Astrocyte (in vitro differentiated cells and primary cell): ENCODE measurements around the gene GJB5. TPM values are rescaled to one million over a fixed set of nuclear protein-coding genes. Genes with fewer than 3 reads are reported as not detected.
"Not testable (repeated sequence)": the region's sequence is repeated elsewhere in the genome, so short reads cannot be mapped to it uniquely, and the experiment has no call there.

Source experiments
- DNase-seq: peaks from one replicate; pipeline ENCODE4 v3.0.0-alpha.2; 2010; ENCODE audit warnings: low read depth
- FAIRE-seq: peaks from 2 replicates; lab custom pipeline; 2011; peaks lifted over from hg19 to GRCh38; lab: Jason Lieb, UNC
- H2AFZ ChIP-seq: 2 replicates; pipeline ENCODE4 v1.6.0; 2012; ENCODE audit warnings: low read depth, low read length, inconsistent platforms
- H3K27ac ChIP-seq: 2 replicates; pipeline ENCODE4 v1.5.1; 2011; ENCODE audit warnings: low read depth, low read length, inconsistent platforms
- H3K27me3 ChIP-seq: 2 replicates; pipeline ENCODE4 v1.6.0; 2011; ENCODE audit warnings: low read length, inconsistent platforms; ENCODE audit not compliant: insufficient read depth
- H3K36me3 ChIP-seq: 2 replicates; pipeline ENCODE4 v1.5.1; 2011; ENCODE audit warnings: low read length, inconsistent platforms; ENCODE audit not compliant: insufficient read depth
- H3K4me1 ChIP-seq: 2 replicates; pipeline ENCODE4 v1.5.1; 2011; ENCODE audit warnings: low read length, inconsistent platforms; ENCODE audit not compliant: insufficient read depth
- H3K4me2 ChIP-seq: 2 replicates; pipeline ENCODE4 v1.6.0; 2012; ENCODE audit warnings: low read length, inconsistent platforms
- H3K4me3 ChIP-seq: 2 replicates; pipeline ENCODE4 v1.5.1; 2011; ENCODE audit warnings: low read depth, mild to moderate bottlenecking, low read length, inconsistent platforms; ENCODE audit not compliant: insufficient read depth
- H3K79me2 ChIP-seq: 2 replicates; pipeline ENCODE4 v1.6.0; 2012; ENCODE audit warnings: mild to moderate bottlenecking, low read length, inconsistent platforms; ENCODE audit not compliant: insufficient read depth
- H3K9ac ChIP-seq: 2 replicates; pipeline ENCODE4 v1.6.0; 2012; ENCODE audit warnings: mild to moderate bottlenecking, low read length, inconsistent platforms
- H3K9me3 ChIP-seq: 2 replicates; pipeline ENCODE4 v1.5.1; 2012; ENCODE audit warnings: low read depth, mild to moderate bottlenecking, low read length, inconsistent platforms; ENCODE audit not compliant: insufficient read depth
- H4K20me1 ChIP-seq: 2 replicates; pipeline ENCODE4 v1.6.0; 2012; ENCODE audit warnings: low read length, inconsistent platforms; ENCODE audit not compliant: insufficient read depth
- H3K27ac Mint-ChIP-seq: one replicate; pipeline ENCODE4 v1.8.0; 2021; ENCODE audit warnings: mild to moderate bottlenecking, mixed read lengths; ENCODE audit not compliant: unreplicated experiment
- H3K27me3 Mint-ChIP-seq: one replicate; pipeline ENCODE4 v1.8.0; 2021; ENCODE audit warnings: low read depth, mixed read lengths; ENCODE audit not compliant: unreplicated experiment
- H3K36me3 Mint-ChIP-seq: one replicate; pipeline ENCODE4 v1.8.0; 2021; ENCODE audit warnings: low read depth, mixed read lengths; ENCODE audit not compliant: unreplicated experiment
- H3K4me1 Mint-ChIP-seq: one replicate; pipeline ENCODE4 v1.8.0; 2021; ENCODE audit warnings: low read depth, mixed read lengths; ENCODE audit not compliant: unreplicated experiment
- H3K4me3 Mint-ChIP-seq: one replicate; pipeline ENCODE4 v1.8.0; 2021; ENCODE audit warnings: mild to moderate bottlenecking, moderate library complexity, mixed read lengths; ENCODE audit not compliant: unreplicated experiment
- H3K9me3 Mint-ChIP-seq: one replicate; pipeline ENCODE4 v1.8.0; 2021; ENCODE audit warnings: mild to moderate bottlenecking, mixed read lengths; ENCODE audit not compliant: unreplicated experiment
- CTCF ChIP-seq: IDR thresholded peaks from 2 replicates; pipeline ENCODE4 v1.5.1; 2011; ENCODE audit warnings: low read depth, mild to moderate bottlenecking, inconsistent platforms, low read length, moderate library complexity; ENCODE audit not compliant: insufficient read depth
- EZH2 ChIP-seq: IDR thresholded peaks from 2 replicates; pipeline ENCODE4 v1.6.1; 2012; ENCODE audit warnings: mild to moderate bottlenecking, low read length, inconsistent platforms; ENCODE audit not compliant: insufficient read depth
- total RNA-seq: library from RNA; stranded (reverse); gene quantifications from 2 replicates; pipeline ENCODE4 v1.2.1, GENCODE V29; 2021

Gene GJB5
- total RNA-seq, 1 donor from 2014 or later: not detected

- Mint-ChIP-seq H3K27ac (no peak overlapping the region), H3K4me3 (no peak overlapping the region), H3K27me3 (peaks cover 48% of the 10 kb centered on the region), H3K4me1 (no peaks in the 10 kb centered on the region), H3K36me3 (no peaks in the 10 kb centered on the region), H3K9me3 (peaks cover 3% of the 10 kb centered on the region)
- no peaks in the 10 kb centered on the region for H3K27me3 ChIP-seq
- H3K79me2 ChIP-seq: no peaks in the 10 kb centered on the region
- FAIRE-seq (no peak), DNase-seq (no peak)
- no peak overlapping the region for H3K4me2 ChIP-seq
- H3K9me3 ChIP-seq: no peaks in the 10 kb centered on the region
- H3K36me3 ChIP-seq: no peaks in the 10 kb centered on the region
- TF ChIP-seq EZH2: no peak
- no peak overlapping the region for H2AFZ ChIP-seq
- no peak overlapping the region for H3K4me3 ChIP-seq
- no peak overlapping the region for H3K27ac ChIP-seq
- H4K20me1 ChIP-seq: no peaks in the 10 kb centered on the region
- H3K4me1 ChIP-seq: no peaks in the 10 kb centered on the region
- H3K9ac ChIP-seq: no peak overlapping the region
Observed at GRCh38 chr1:34726861-34727260, 28.0 kb upstream of the GJB5 start.

GRCh38 chr1:34730485-34730884 is 24.4 kb upstream of the GJB5 start:
- no peak overlapping the region for H3K27ac Mint-ChIP-seq
- H3K4me3 Mint-ChIP-seq: no peak overlapping the region
- no peaks in the 10 kb centered on the region for H3K36me3 Mint-ChIP-seq
- no peaks in the 10 kb centered on the region for H3K9me3 ChIP-seq
- DNase-seq: no peak
- H3K4me3 ChIP-seq: no peak overlapping the region
- no peaks in the 10 kb centered on the region for H4K20me1 ChIP-seq
- H3K4me2 ChIP-seq: no peak overlapping the region
- FAIRE-seq: no peak
- H3K36me3 ChIP-seq: no peaks in the 10 kb centered on the region
- H3K79me2 ChIP-seq: no peaks in the 10 kb centered on the region
- H3K4me1 Mint-ChIP-seq: no peaks in the 10 kb centered on the region
- H2AFZ ChIP-seq: no peak overlapping the region
- H3K4me1 ChIP-seq: no peaks in the 10 kb centered on the region
- TF ChIP-seq EZH2 (no peak), CTCF (no peak)
- peaks cover 48% of the 10 kb centered on the region for H3K27me3 Mint-ChIP-seq
- H3K9me3 Mint-ChIP-seq: peaks cover 3% of the 10 kb centered on the region
- H3K9ac ChIP-seq: no peak overlapping the region
- peaks cover 2% of the 10 kb centered on the region for H3K27me3 ChIP-seq
- H3K27ac ChIP-seq: no peak overlapping the region

- not testable (repeated sequence) for H3K36me3 ChIP-seq, H2AFZ ChIP-seq, H3K9me3 ChIP-seq, H3K9me3 Mint-ChIP-seq, H3K27me3 ChIP-seq, H3K27ac Mint-ChIP-seq, H3K4me3 ChIP-seq, H3K36me3 Mint-ChIP-seq, H3K27ac ChIP-seq, H4K20me1 ChIP-seq, H3K4me1 ChIP-seq, H3K4me3 Mint-ChIP-seq, DNase-seq, H3K4me2 ChIP-seq, H3K9ac ChIP-seq, H3K4me1 Mint-ChIP-seq, H3K79me2 ChIP-seq, FAIRE-seq
- H3K27me3 Mint-ChIP-seq: peaks cover 45% of the 10 kb centered on the region
Observed at GRCh38 chr1:34732831-34733230, 22.0 kb upstream of the GJB5 start.

- Histone ChIP-seq H3K4me3 (no peak overlapping the region), H3K27ac (no peak overlapping the region), H3K4me2 (no peak overlapping the region), H3K9ac (no peak overlapping the region), H3K27me3 (peaks cover 9% of the 10 kb centered on the region), H2AFZ (no peak overlapping the region), H3K4me1 (no peaks in the 10 kb centered on the region), H4K20me1 (no peaks in the 10 kb centered on the region), H3K9me3 (no peaks in the 10 kb centered on the region), H3K79me2 (no peaks in the 10 kb centered on the region), H3K36me3 (no peaks in the 10 kb centered on the region)
- DNase-seq (no peak), FAIRE-seq (no peak)
- peaks cover 39% of the 10 kb centered on the region for H3K27me3 Mint-ChIP-seq
- H3K36me3 Mint-ChIP-seq: no peaks in the 10 kb centered on the region
- no peak overlapping the region for H3K27ac Mint-ChIP-seq
- H3K9me3 Mint-ChIP-seq: no peaks in the 10 kb centered on the region
- TF ChIP-seq CTCF (no peak), EZH2 (no peak)
- H3K4me3 Mint-ChIP-seq: no peak overlapping the region
- no peaks in the 10 kb centered on the region for H3K4me1 Mint-ChIP-seq
Observed at GRCh38 chr1:34736692-34737091, 18.2 kb upstream of the GJB5 start.

- not testable (repeated sequence) for H3K4me3 ChIP-seq, FAIRE-seq, H3K9ac ChIP-seq, H3K79me2 ChIP-seq, H2AFZ ChIP-seq, H3K27ac ChIP-seq, H3K4me3 Mint-ChIP-seq, H3K27ac Mint-ChIP-seq, H4K20me1 ChIP-seq, H3K36me3 ChIP-seq, H3K4me1 ChIP-seq, H3K9me3 ChIP-seq, H3K36me3 Mint-ChIP-seq, H3K27me3 ChIP-seq, H3K4me1 Mint-ChIP-seq, H3K4me2 ChIP-seq, DNase-seq, H3K9me3 Mint-ChIP-seq
- H3K27me3 Mint-ChIP-seq: peaks cover 39% of the 10 kb centered on the region
Observed at GRCh38 chr1:34737236-34737635, 17.6 kb upstream of the GJB5 start.
